ENCODE data around the gene FILIP1L.

FILIP1L gene

GRCh38 chr3:99969136-99969535 lies 145.2 kb downstream of the FILIP1L start:
- TF ChIP-seq TAF1 (IDR thresholded peaks at IDR 0.05; ENCODE audit: low read depth) (no peak), ZBTB7A (IDR thresholded peaks at IDR 0.05; ENCODE audit: low read depth) (no peak), TCF12 (IDR thresholded peaks at IDR 0.05; ENCODE audit: low read depth) (no peak), NFIC (IDR thresholded peaks at IDR 0.05) (no peak), TEAD4 (IDR thresholded peaks at IDR 0.05) (no peak), RAD21 (IDR thresholded peaks at IDR 0.05; ENCODE audit: low read depth) (no peak), YY1 (IDR thresholded peaks at IDR 0.05; ENCODE audit: low read depth) (no peak), CEBPB (IDR thresholded peaks at IDR 0.05) (no peak), EP300 (IDR thresholded peaks at IDR 0.05; ENCODE audit: borderline replicate concordance) (no peak), FOXM1 (IDR thresholded peaks at IDR 0.05; ENCODE audit: borderline replicate concordance, low read depth) (no peak), CREB1 (IDR thresholded peaks at IDR 0.05; ENCODE audit: low read depth) (no peak)
- TF ChIP-seq, protein P1, sequence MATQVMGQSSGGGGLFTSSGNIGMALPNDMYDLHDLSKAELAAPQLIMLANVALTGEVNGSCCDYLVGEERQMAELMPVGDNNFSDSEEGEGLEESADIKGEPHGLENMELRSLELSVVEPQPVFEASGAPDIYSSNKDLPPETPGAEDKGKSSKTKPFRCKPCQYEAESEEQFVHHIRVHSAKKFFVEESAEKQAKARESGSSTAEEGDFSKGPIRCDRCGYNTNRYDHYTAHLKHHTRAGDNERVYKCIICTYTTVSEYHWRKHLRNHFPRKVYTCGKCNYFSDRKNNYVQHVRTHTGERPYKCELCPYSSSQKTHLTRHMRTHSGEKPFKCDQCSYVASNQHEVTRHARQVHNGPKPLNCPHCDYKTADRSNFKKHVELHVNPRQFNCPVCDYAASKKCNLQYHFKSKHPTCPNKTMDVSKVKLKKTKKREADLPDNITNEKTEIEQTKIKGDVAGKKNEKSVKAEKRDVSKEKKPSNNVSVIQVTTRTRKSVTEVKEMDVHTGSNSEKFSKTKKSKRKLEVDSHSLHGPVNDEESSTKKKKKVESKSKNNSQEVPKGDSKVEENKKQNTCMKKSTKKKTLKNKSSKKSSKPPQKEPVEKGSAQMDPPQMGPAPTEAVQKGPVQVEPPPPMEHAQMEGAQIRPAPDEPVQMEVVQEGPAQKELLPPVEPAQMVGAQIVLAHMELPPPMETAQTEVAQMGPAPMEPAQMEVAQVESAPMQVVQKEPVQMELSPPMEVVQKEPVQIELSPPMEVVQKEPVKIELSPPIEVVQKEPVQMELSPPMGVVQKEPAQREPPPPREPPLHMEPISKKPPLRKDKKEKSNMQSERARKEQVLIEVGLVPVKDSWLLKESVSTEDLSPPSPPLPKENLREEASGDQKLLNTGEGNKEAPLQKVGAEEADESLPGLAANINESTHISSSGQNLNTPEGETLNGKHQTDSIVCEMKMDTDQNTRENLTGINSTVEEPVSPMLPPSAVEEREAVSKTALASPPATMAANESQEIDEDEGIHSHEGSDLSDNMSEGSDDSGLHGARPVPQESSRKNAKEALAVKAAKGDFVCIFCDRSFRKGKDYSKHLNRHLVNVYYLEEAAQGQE (IDR thresholded peaks at IDR 0.05; ENCODE audit: low read depth), result no peak
- TF ChIP-seq, protein P2, sequence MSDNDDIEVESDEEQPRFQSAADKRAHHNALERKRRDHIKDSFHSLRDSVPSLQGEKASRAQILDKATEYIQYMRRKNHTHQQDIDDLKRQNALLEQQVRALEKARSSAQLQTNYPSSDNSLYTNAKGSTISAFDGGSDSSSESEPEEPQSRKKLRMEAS (IDR thresholded peaks at IDR 0.05), result no peak

DNA sequence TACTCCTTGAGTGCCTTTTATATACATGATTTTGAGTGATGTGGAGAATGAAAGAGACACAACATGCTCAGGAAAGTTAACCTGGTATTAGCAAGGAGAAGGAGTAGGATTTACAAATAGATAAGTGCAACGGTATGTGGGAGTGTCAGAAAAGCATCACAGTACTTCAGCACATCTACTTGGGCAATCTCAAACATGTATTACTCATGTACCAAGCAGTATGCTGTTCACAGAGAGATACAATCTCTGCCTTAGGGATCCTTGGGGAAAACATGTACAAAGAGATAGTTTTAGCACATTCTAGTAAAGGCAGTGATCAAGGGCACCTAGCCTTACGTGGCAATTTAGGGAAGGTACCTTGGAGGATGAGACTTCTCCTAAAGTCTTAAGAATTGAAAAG lies 146.5 kb downstream of the FILIP1L start:
- TF ChIP-seq FOXM1 (IDR thresholded peaks at IDR 0.05; ENCODE audit: borderline replicate concordance, low read depth), result no peak
- TF ChIP-seq, protein P2 (IDR thresholded peaks at IDR 0.05), result no peak

DNA sequence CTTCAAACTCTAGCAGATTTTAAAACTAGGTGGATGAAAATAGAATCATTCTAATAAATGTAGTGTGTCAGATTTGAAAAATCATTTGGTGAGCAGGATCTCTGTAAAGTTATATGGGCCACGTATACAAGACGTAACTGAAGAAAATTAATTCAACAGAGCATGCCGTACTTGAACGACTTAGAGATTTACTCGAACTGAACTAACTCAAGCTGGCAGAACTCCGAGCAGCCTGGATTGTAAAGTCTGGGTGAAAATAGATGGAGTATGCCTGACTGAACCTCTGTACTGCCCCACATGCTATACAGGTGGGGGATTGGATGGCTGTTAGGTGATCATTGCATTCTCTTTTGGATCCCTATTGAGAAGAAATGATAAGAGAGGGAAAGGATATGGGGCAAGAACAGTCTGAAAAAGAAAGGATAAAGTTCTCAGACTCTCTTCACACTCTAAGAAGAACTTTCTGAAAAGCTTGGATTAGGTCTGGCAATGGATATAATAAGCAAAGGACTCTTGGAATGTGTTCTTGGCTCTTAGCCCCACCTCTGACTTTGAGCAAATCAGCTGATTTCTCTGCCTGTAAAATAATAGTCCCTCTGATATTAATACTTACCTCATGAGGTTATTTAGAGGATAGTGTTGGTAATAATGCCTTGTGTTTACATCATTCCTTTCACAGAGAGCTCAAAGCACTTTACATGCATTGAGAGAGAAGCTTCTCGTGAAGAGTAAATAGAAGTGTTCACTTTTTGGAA lies 147.5 kb downstream of the FILIP1L start:
- TF ChIP-seq CEBPB (IDR thresholded peaks at IDR 0.05) (no peak), EP300 (IDR thresholded peaks at IDR 0.05; ENCODE audit: borderline replicate concordance) (no peak), CREB1 (IDR thresholded peaks at IDR 0.05; ENCODE audit: low read depth) (no peak), FOXM1 (IDR thresholded peaks at IDR 0.05; ENCODE audit: borderline replicate concordance, low read depth) (no peak), TAF1 (IDR thresholded peaks at IDR 0.05; ENCODE audit: low read depth) (no peak)
- TF ChIP-seq, protein P1 (IDR thresholded peaks at IDR 0.05; ENCODE audit: low read depth), result no peak

- TF ChIP-seq EGR1 (IDR thresholded peaks at IDR 0.05), result no peak
- no peak for TF ChIP-seq TEAD4 (IDR thresholded peaks at IDR 0.05)
- TF ChIP-seq, protein P1 (IDR thresholded peaks at IDR 0.05; ENCODE audit: low read depth), result no peak
- no peak for TF ChIP-seq TAF1 (IDR thresholded peaks at IDR 0.05; ENCODE audit: low read depth)
- no peak for TF ChIP-seq ZBTB7A (IDR thresholded peaks at IDR 0.05; ENCODE audit: low read depth)
- TF ChIP-seq CREB1 (IDR thresholded peaks at IDR 0.05; ENCODE audit: low read depth), result no peak
- TF ChIP-seq, protein P2 (IDR thresholded peaks at IDR 0.05), result no peak
- no peak for TF ChIP-seq FOXM1 (IDR thresholded peaks at IDR 0.05; ENCODE audit: borderline replicate concordance, low read depth)
- no peak for TF ChIP-seq EP300 (IDR thresholded peaks at IDR 0.05; ENCODE audit: borderline replicate concordance)
Observed at GRCh38 chr3:99965681-99966408, 148.5 kb downstream of the FILIP1L start.

- no peak for TF ChIP-seq YY1 (IDR thresholded peaks at IDR 0.05; ENCODE audit: low read depth)
- TF ChIP-seq, protein P2 (IDR thresholded peaks at IDR 0.05), result no peak
- no peak for TF ChIP-seq CEBPB (IDR thresholded peaks at IDR 0.05)
Observed at GRCh38 chr3:99965077-99965476, 149.2 kb downstream of the FILIP1L start.
